Mesenchymal stem cell (in vitro differentiated cells and primary cell): ENCODE results near the gene IGF1R.
A peak's percentile ranks its signal among the peaks of the same experiment; 100 is the strongest.

Experiments
- DNase-seq: peaks from one replicate; pipeline ENCODE4 v3.0.0-alpha.2; 2013
- H2AFZ ChIP-seq: one replicate; pipeline ENCODE4 v1.6.1; 2013; ENCODE audit warnings: low read depth, mild to moderate bottlenecking, control low read depth, inconsistent platforms, low read length, moderate library complexity
- H2AK5ac ChIP-seq: 2 replicates; pipeline ENCODE4 v1.6.1; 2013; ENCODE audit warnings: low read length, moderate library complexity, mild to moderate bottlenecking, inconsistent platforms; ENCODE audit not compliant: severe bottlenecking
- H2BK120ac ChIP-seq: one replicate; pipeline ENCODE4 v1.6.1; 2013; ENCODE audit warnings: low read depth, mild to moderate bottlenecking, inconsistent platforms, low read length, moderate library complexity
- H2BK12ac ChIP-seq, 2 experiments: one replicate each; pipeline ENCODE4 v1.6.1; 2013; ENCODE audit warnings: inconsistent platforms in 2 of 2, low read length in 2 of 2, mild to moderate bottlenecking in 2 of 2, moderate library complexity in 2 of 2, control low read depth in 1 of 2
- H2BK15ac ChIP-seq: one replicate; pipeline ENCODE4 v1.6.1; 2013; ENCODE audit warnings: mild to moderate bottlenecking, low read depth, inconsistent platforms; ENCODE audit not compliant: poor library complexity, severe bottlenecking
- H2BK5ac ChIP-seq: 2 replicates; pipeline ENCODE4 v1.6.1; 2013; ENCODE audit warnings: low read depth, mild to moderate bottlenecking, low read length, control low read depth, inconsistent platforms; ENCODE audit not compliant: poor library complexity, severe bottlenecking
- H3K14ac ChIP-seq, 2 experiments: one replicate each; pipeline ENCODE4 v1.6.1; 2013; ENCODE audit warnings: inconsistent platforms in 2 of 2, low read length in 2 of 2, control low read depth in 1 of 2, mild to moderate bottlenecking in 1 of 2, moderate library complexity in 1 of 2
- H3K18ac ChIP-seq, 2 experiments: one replicate each; pipeline ENCODE4 v1.6.1; 2013; ENCODE audit warnings: inconsistent platforms in 2 of 2, low read length in 2 of 2, control low read depth in 1 of 2, low read depth in 1 of 2, mild to moderate bottlenecking in 1 of 2
- H3K23ac ChIP-seq, 2 experiments: one replicate each; pipeline ENCODE4 v1.6.1; 2013; ENCODE audit warnings: inconsistent platforms in 2 of 2, low read length in 2 of 2, mild to moderate bottlenecking in 2 of 2, moderate library complexity in 2 of 2, control low read depth in 1 of 2
- H3K27ac ChIP-seq: 2 replicates; pipeline ENCODE4 v1.5.1; 2013; ENCODE audit warnings: mild to moderate bottlenecking, moderate library complexity, low read length, control low read depth, inconsistent platforms; ENCODE audit not compliant: poor library complexity, severe bottlenecking
- H3K27me3 ChIP-seq, 2 experiments: 2 replicates each; pipeline versions ENCODE4 v1.6.1 to v1.7.0; 2013; ENCODE audit warnings: low read length in 2 of 2, mild to moderate bottlenecking in 2 of 2, moderate library complexity in 2 of 2, control low read depth in 1 of 2, inconsistent platforms in 1 of 2; ENCODE audit not compliant: control insufficient read depth in 1 of 2, insufficient read depth in 1 of 2
- H3K36me3 ChIP-seq, 2 experiments: 2 replicates each; pipeline versions ENCODE4 v1.6.1 to v1.7.0; 2013; ENCODE audit warnings: low read length in 2 of 2, control low read depth in 1 of 2, inconsistent platforms in 1 of 2, low read depth in 1 of 2, mild to moderate bottlenecking in 1 of 2; ENCODE audit not compliant: insufficient read depth in 2 of 2, control insufficient read depth in 1 of 2
- H3K4ac ChIP-seq, 2 experiments: one replicate each; pipeline ENCODE4 v1.6.1; 2013; ENCODE audit warnings: inconsistent platforms in 2 of 2, low read length in 2 of 2, mild to moderate bottlenecking in 2 of 2, moderate library complexity in 2 of 2, control low read depth in 1 of 2, low read depth in 1 of 2
- H3K4me1 ChIP-seq: 2 replicates; pipeline ENCODE4 v1.6.1; 2013; ENCODE audit warnings: low read depth, low read length, control low read depth; ENCODE audit not compliant: control insufficient read depth, insufficient read depth
- H3K4me2 ChIP-seq: 2 replicates; pipeline ENCODE4 v1.6.1; 2013; ENCODE audit warnings: low read length, mild to moderate bottlenecking, inconsistent platforms; ENCODE audit not compliant: poor library complexity, severe bottlenecking
- H3K4me3 ChIP-seq, 2 experiments: 2 replicates each; pipeline versions ENCODE4 v1.5.1 to v1.7.0; 2013; ENCODE audit warnings: low read length in 2 of 2, mild to moderate bottlenecking in 2 of 2, control low read depth in 1 of 2, low read depth in 1 of 2; ENCODE audit not compliant: insufficient read depth in 1 of 2
- H3K79me1 ChIP-seq: replicated peaks from 2 replicates; pipeline ENCODE4 v1.6.1; 2013; ENCODE audit warnings: mild to moderate bottlenecking, control low read depth, low read length, inconsistent platforms; ENCODE audit not compliant: poor library complexity, severe bottlenecking
- H3K9ac ChIP-seq: 2 replicates; pipeline ENCODE4 v1.7.0; 2013; ENCODE audit warnings: mild to moderate bottlenecking, low read length, moderate library complexity
- H3K9me3 ChIP-seq: 2 replicates; pipeline ENCODE4 v1.7.0; 2013; ENCODE audit warnings: mild to moderate bottlenecking, low read length; ENCODE audit not compliant: control insufficient read depth
- H4K8ac ChIP-seq: one replicate; pipeline ENCODE4 v1.6.1; 2013; ENCODE audit warnings: inconsistent platforms, mild to moderate bottlenecking, low read length, moderate library complexity
- H4K91ac ChIP-seq: one replicate; pipeline ENCODE4 v1.6.1; 2013; ENCODE audit warnings: mild to moderate bottlenecking, low read length, inconsistent platforms
- WGBS: methylation state at CpG from one replicate; pipeline ENCODE4 v1.1.7; 2013; ENCODE audit warnings: mixed read lengths; 5-methylcytosine and 5-hydroxymethylcytosine counted together

Gene IGF1R

GRCh38 chr15:98735895-98736617, 87.7 kb downstream of the IGF1R start:
- H3K23ac ChIP-seq = no peak overlapping the region
- WGBS = 100% methylated on average over 3 of the region's 4 CpGs
- H4K8ac ChIP-seq = no peak overlapping the region
- H3K27ac ChIP-seq = no peak overlapping the region
- no peaks in the 10 kb centered on the region for H3K9me3 ChIP-seq
- H3K36me3 ChIP-seq = no peaks in the 10 kb centered on the region
- H2AK5ac ChIP-seq = no peak overlapping the region
- no peaks in the 10 kb centered on the region for H3K27me3 ChIP-seq
- no peak overlapping the region for H2AFZ ChIP-seq
- peaks cover 12% of the 10 kb centered on the region for H3K79me1 ChIP-seq
- H2BK120ac ChIP-seq = no peak overlapping the region
- DNase-seq = no peak
- H3K18ac ChIP-seq = no peak overlapping the region
- H3K4me2 ChIP-seq = no peak overlapping the region
- no peak overlapping the region for H4K91ac ChIP-seq
- no peak overlapping the region for H2BK5ac ChIP-seq
- no peak overlapping the region for H3K9ac ChIP-seq
- no peak overlapping the region for H3K14ac ChIP-seq
- H3K4me3 ChIP-seq = no peak overlapping the region
- no peak overlapping the region for H3K4ac ChIP-seq
- H3K4me1 ChIP-seq = peaks cover 44% of the 10 kb centered on the region
- H2BK15ac ChIP-seq = no peak overlapping the region
- H2BK12ac ChIP-seq = no peak overlapping the region

- DNase-seq = no peak
Observed at GRCh38 chr15:98737159-98737558, 88.8 kb downstream of the IGF1R start.

GRCh38 chr15:98737721-98738120, 89.4 kb downstream of the IGF1R start:
- H3K9ac ChIP-seq = no peak overlapping the region
- no peak overlapping the region for H3K4me3 ChIP-seq
- H2BK12ac ChIP-seq = no peak overlapping the region
- peak overlapping the region in 1 of 2 experiments; percentile 54 for H3K23ac ChIP-seq
- no peak overlapping the region for H2BK5ac ChIP-seq
- H3K79me1 ChIP-seq = peaks cover 8% of the 10 kb centered on the region
- no peak overlapping the region for H4K8ac ChIP-seq
- H3K9me3 ChIP-seq = no peaks in the 10 kb centered on the region
- peaks cover 34% of the 10 kb centered on the region for H3K4me1 ChIP-seq
- H3K4me2 ChIP-seq = no peak overlapping the region
- no peak for DNase-seq
- H3K27me3 ChIP-seq = no peaks in the 10 kb centered on the region
- H4K91ac ChIP-seq = no peak overlapping the region
- H2AK5ac ChIP-seq = peak overlapping the region; percentile 77
- 92% methylated on average over 7 of the region's 7 CpGs for WGBS
- H2BK120ac ChIP-seq = no peak overlapping the region
- no peak overlapping the region for H2AFZ ChIP-seq
- no peak overlapping the region for H3K27ac ChIP-seq
- no peak overlapping the region for H3K4ac ChIP-seq
- no peak overlapping the region for H3K18ac ChIP-seq
- H3K36me3 ChIP-seq = no peaks in the 10 kb centered on the region
- no peak overlapping the region for H3K14ac ChIP-seq
- no peak overlapping the region for H2BK15ac ChIP-seq

More at GRCh38 chr15:98737159-98737558, 88.8 kb downstream of the IGF1R start:
- 97% methylated on average over 6 of the region's 6 CpGs for WGBS
- H3K23ac ChIP-seq = peak overlapping the region in 1 of 2 experiments; percentile 46
- H3K18ac ChIP-seq = no peak overlapping the region
- H3K4me2 ChIP-seq = no peak overlapping the region
- H2BK5ac ChIP-seq = no peak overlapping the region
- H3K27me3 ChIP-seq = no peaks in the 10 kb centered on the region
- no peak overlapping the region for H3K27ac ChIP-seq
- H3K79me1 ChIP-seq = peaks cover 14% of the 10 kb centered on the region
- peaks cover 38% of the 10 kb centered on the region for H3K4me1 ChIP-seq
- no peak overlapping the region for H4K8ac ChIP-seq
- H3K36me3 ChIP-seq = no peaks in the 10 kb centered on the region
- no peak overlapping the region for H3K4me3 ChIP-seq
- H4K91ac ChIP-seq = no peak overlapping the region
- no peak overlapping the region for H3K9ac ChIP-seq
- peak overlapping the region; percentile 97 for H2AK5ac ChIP-seq
- peak overlapping the region in 1 of 2 experiments; percentile 46 for H3K14ac ChIP-seq
- H3K9me3 ChIP-seq = no peaks in the 10 kb centered on the region
- H2BK120ac ChIP-seq = no peak overlapping the region
- H3K4ac ChIP-seq = no peak overlapping the region
- no peak overlapping the region for H2BK12ac ChIP-seq
- H2AFZ ChIP-seq = no peak overlapping the region
- peak overlapping the region; percentile 32 for H2BK15ac ChIP-seq

- Histone ChIP-seq H3K4ac (no peak overlapping the region), H4K91ac (no peak overlapping the region), H3K27me3 (no peaks in the 10 kb centered on the region), H2BK120ac (no peak overlapping the region), H3K14ac (no peak overlapping the region), H2AFZ (no peak overlapping the region), H3K9ac (no peak overlapping the region), H2AK5ac (peak overlapping the region; percentile 79), H3K27ac (peak overlapping the region; percentile 92), H3K9me3 (no peaks in the 10 kb centered on the region), H3K79me1 (peaks cover 14% of the 10 kb centered on the region), H2BK15ac (no peak overlapping the region), H3K4me3 (no peak overlapping the region), H2BK12ac (no peak overlapping the region), H3K4me2 (peak overlapping the region; percentile 2), H3K4me1 (peaks cover 29% of the 10 kb centered on the region), H3K18ac (peak overlapping the region in 1 of 2 experiments; percentile 41), H3K23ac (no peak overlapping the region), H2BK5ac (no peak overlapping the region), H4K8ac (no peak overlapping the region), H3K36me3 (no peaks in the 10 kb centered on the region)
- no peak for DNase-seq
- WGBS = 80% methylated on average over 9 of the region's 9 CpGs
Observed at GRCh38 chr15:98738689-98739401, 90.5 kb downstream of the IGF1R start.
